Thoracic aorta (tissue), 2 donors: ENCODE measurements around the gene MACF1. TPM values are rescaled to one million over a fixed set of nuclear protein-coding genes. Genes with fewer than 3 reads are reported as not detected.

ENCODE experiments used
- ATAC-seq: fragments of 150-250 bp; one replicate; pipeline ENCODE4 v1.8.0; 2017; ENCODE audit warnings: low read depth; ENCODE audit not compliant: insufficient number of reproducible peaks, low FRiP score
- DNase-seq: peaks from one replicate; pipeline ENCODE4 v3.0.0-alpha.2; 2020; ENCODE audit warnings: low spot score
- H3K27ac ChIP-seq, 2 donors: fragments of 200-600 bp; sonication (generic); 1 replicate in 1 of 2; 2 replicates in 1 of 2; pipeline ENCODE4 v1.5.1; 2016; ENCODE audit warnings: mild to moderate bottlenecking in 2 of 2, moderate library complexity in 2 of 2
- H3K27me3 ChIP-seq: fragments of 200-600 bp; sonication (generic); replicated peaks from 2 replicates; pipeline ENCODE4 v1.6.0; 2016; ENCODE audit warnings: mild to moderate bottlenecking; ENCODE audit not compliant: insufficient read depth
- H3K36me3 ChIP-seq: fragments of 200-600 bp; sonication (generic); one replicate; pipeline ENCODE4 v1.5.1; 2016
- H3K4me1 ChIP-seq, 2 donors: fragments of 200-600 bp; sonication (generic); 1 replicate in 1 of 2; 2 replicates in 1 of 2; pipeline versions ENCODE4 v1.5.1 to v1.6.0; 2016; ENCODE audit warnings: low read depth in 2 of 2, mild to moderate bottlenecking in 1 of 2; ENCODE audit not compliant: control insufficient read depth in 1 of 2
- H3K4me3 ChIP-seq: fragments of 200-600 bp; sonication (generic); 2 replicates; pipeline ENCODE4 v1.5.1; 2016; ENCODE audit warnings: mild to moderate bottlenecking
- H3K9me3 ChIP-seq: fragments of 200-600 bp; sonication (generic); 2 replicates; pipeline ENCODE4 v1.5.1; 2016
- total RNA-seq, 2 donors: library from RNA; depleted of rRNA; stranded (reverse); fragments of >200 nt; gene quantifications; one replicate each; pipeline versions ENCODE4 v1.1.0 to v1.2.3, GENCODE V29; 2016
- TF ChIP-seq, protein P1 (sequence below): fragments of 200-600 bp; sonication (generic); IDR thresholded peaks from one replicate; pipeline ENCODE4 v1.5.1; 2019; ENCODE audit warnings: antibody characterized with exemption

Gene MACF1
- total RNA-seq, 2 donors from 2014 or later: 604 to 650 TPM

- H3K27me3 ChIP-seq: no peaks in the 10 kb centered on the region
- ATAC-seq (no peak), DNase-seq (no peak)
- H3K36me3 ChIP-seq: no peaks in the 10 kb centered on the region
- no peaks in the 10 kb centered on the region for H3K9me3 ChIP-seq
- peak overlapping the region; percentile 6 to 72 for H3K27ac ChIP-seq
- peak overlapping the region; percentile 53 for H3K4me3 ChIP-seq
- TF ChIP-seq, protein P1, sequence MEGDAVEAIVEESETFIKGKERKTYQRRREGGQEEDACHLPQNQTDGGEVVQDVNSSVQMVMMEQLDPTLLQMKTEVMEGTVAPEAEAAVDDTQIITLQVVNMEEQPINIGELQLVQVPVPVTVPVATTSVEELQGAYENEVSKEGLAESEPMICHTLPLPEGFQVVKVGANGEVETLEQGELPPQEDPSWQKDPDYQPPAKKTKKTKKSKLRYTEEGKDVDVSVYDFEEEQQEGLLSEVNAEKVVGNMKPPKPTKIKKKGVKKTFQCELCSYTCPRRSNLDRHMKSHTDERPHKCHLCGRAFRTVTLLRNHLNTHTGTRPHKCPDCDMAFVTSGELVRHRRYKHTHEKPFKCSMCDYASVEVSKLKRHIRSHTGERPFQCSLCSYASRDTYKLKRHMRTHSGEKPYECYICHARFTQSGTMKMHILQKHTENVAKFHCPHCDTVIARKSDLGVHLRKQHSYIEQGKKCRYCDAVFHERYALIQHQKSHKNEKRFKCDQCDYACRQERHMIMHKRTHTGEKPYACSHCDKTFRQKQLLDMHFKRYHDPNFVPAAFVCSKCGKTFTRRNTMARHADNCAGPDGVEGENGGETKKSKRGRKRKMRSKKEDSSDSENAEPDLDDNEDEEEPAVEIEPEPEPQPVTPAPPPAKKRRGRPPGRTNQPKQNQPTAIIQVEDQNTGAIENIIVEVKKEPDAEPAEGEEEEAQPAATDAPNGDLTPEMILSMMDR: no peak
- H3K4me1 ChIP-seq: peaks cover 42 to 86% of the 10 kb centered on the region in 2 donors
These were observed 209.5 kb downstream of the MACF1 start for GRCh38 chr1:39413902-39414528.

DNA sequence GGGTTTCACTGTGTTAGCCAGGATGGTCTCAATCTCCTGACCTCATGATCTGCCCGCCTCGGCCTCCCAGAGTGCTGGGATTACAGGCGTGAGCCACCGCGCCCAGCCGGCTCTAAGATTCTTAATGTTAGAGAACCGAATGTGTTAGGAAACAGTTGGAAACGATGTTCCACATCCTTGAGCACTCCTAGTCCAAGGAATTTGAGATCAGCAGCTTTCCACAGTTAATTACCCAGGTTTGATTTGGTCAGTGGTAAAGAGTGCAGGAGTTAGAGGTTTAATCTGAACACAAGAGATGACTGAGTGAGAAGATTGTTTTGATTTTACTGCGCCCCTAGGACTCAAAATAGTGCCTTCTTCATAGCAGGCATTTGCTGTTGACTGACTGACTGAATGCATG lies 211.1 kb downstream of the MACF1 start:
- no peaks in the 10 kb centered on the region for H3K27me3 ChIP-seq
- no peaks in the 10 kb centered on the region for H3K36me3 ChIP-seq
- no peak overlapping the region for H3K27ac ChIP-seq
- H3K4me1 ChIP-seq: peaks cover 46 to 89% of the 10 kb centered on the region in 2 donors
- no peaks in the 10 kb centered on the region for H3K9me3 ChIP-seq
- TF ChIP-seq, protein P1: no peak
- DNase-seq (no peak), ATAC-seq (no peak)
- no peak overlapping the region for H3K4me3 ChIP-seq

DNA sequence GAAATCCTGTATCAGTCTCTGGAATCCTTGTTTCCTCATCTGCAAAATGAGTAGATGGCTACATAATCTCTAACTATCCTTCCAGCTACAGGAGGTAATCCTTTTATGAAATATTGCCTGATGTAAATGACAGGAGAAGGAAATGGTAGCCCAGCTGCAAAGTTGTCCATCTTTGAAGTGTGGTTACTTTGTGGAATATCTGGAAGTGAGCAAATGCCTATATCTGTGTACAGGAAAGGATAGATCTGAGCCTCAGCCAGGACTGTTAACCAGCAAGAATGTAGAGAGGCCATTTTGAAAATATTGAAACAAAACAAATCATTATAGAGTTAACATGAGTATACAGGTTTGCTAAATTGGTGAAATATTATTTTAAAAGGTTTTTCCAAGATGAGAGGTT lies 212.1 kb downstream of the MACF1 start:
- Histone ChIP-seq H3K27me3 (no peaks in the 10 kb centered on the region), H3K27ac (peak overlapping the region in 1 of 2 donors; percentile 29), H3K9me3 (no peaks in the 10 kb centered on the region), H3K4me1 (peaks cover 49 to 89% of the 10 kb centered on the region in 2 donors), H3K36me3 (no peaks in the 10 kb centered on the region), H3K4me3 (no peak overlapping the region)
- TF ChIP-seq, protein P1: no peak
- DNase-seq: no peak
- no peak for ATAC-seq

GRCh38 chr1:39418236-39418635 lies 213.7 kb downstream of the MACF1 start:
- DNase-seq (no peak), ATAC-seq (no peak)
- Histone ChIP-seq H3K4me1 (peaks cover 46 to 86% of the 10 kb centered on the region in 2 donors), H3K27ac (peak overlapping the region; percentile 22 to 39), H3K4me3 (no peak overlapping the region), H3K27me3 (no peaks in the 10 kb centered on the region), H3K9me3 (no peaks in the 10 kb centered on the region), H3K36me3 (peaks cover 7% of the 10 kb centered on the region)
- TF ChIP-seq, protein P1: no peak

DNA sequence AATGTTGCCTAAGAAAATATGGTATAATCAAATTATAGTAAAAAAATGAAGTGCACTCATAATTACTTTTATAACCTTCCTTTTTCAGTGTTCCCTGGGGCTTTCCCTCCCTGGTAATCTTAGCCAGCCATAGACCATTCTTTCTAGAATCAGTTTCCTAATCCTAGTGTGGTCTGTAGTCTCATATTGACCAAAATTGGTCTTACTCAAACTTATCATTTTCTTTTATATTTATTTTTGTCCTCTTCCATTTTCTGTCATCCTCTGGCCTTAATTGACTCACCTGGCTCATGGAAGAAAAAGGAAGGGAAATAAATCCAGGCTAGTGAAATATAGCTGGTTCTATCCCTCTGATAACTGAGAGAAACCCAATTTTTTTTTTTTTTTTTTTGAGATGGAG lies 216.0 kb downstream of the MACF1 start:
- no peak for ATAC-seq
- Histone ChIP-seq H3K27me3 (no peaks in the 10 kb centered on the region), H3K9me3 (no peaks in the 10 kb centered on the region), H3K36me3 (peaks cover 13% of the 10 kb centered on the region), H3K4me3 (no peak overlapping the region), H3K27ac (peak overlapping the region in 1 of 2 donors; percentile 25), H3K4me1 (peaks cover 46 to 77% of the 10 kb centered on the region in 2 donors)
- TF ChIP-seq, protein P1: no peak
- no peak for DNase-seq
